HCT116 (cell line): Measurements from ENCODE around the gene TBC1D4. TPM values are rescaled to one million over a fixed set of nuclear protein-coding genes. Genes with fewer than 3 reads are reported as not detected.

ENCODE experiments used
- ATAC-seq: fragments of 200-7000 bp; cut with Tn5 transposase; 2 replicates; pipeline ENCODE4 v1.9.1; 2020; ENCODE audit warnings: mild to moderate bottlenecking, moderate library complexity
- BruUV-seq: library from RNA; stranded (reverse); fragments of 400-500 nt; replicated peaks from 2 replicates; lab custom pipeline; 2021; lab: Mats Ljungman, UMichigan
- CTCF ChIA-PET: fragments of 300-600 bp; sonication (Branson Sonifier 250); formaldehyde crosslinking; loops from one replicate; lab custom pipeline; 2021; ENCODE audit warnings: antibody characterized with exemption; lab: Charles Lee
- POLR2A ChIA-PET: fragments of 300-600, 350-600 bp; sonication (Branson Sonifier 250); formaldehyde crosslinking; loops from one replicate; lab custom pipeline; 2021; ENCODE audit warnings: antibody characterized with exemption; lab: Charles Lee
- RAD21 ChIA-PET, 2 experiments: fragments of 300-600 bp; sonication (Branson Sonifier 250); formaldehyde crosslinking; loops; one replicate each; lab custom pipeline; 2023; ENCODE audit warnings: low total read pairs in 2 of 2; ENCODE audit not compliant: uncharacterized antibody in 2 of 2, unreplicated experiment in 2 of 2, low non-redundant PET in 1 of 2; lab: Charles Lee
- DNase-seq: peaks from one replicate; pipeline ENCODE4 v3.0.0-alpha.2; 2010; ENCODE audit warnings: low read depth, low spot score
- H2AFZ ChIP-seq: fragments of 200-600 bp; shearing (Covaris generic), sonication (generic); 2 replicates; pipeline ENCODE4 v1.6.1; 2017; ENCODE audit warnings: low read depth, mixed run types, mixed read lengths, antibody characterized with exemption, low read length; ENCODE audit not compliant: poor library complexity, severe bottlenecking
- H3K27ac ChIP-seq: 2 replicates; pipeline ENCODE4 v1.5.1; 2012; ENCODE audit warnings: low read depth, low read length
- H3K27me3 ChIP-seq: fragments of 200-600 bp; sonication (generic); 2 replicates; pipeline ENCODE4 v1.6.1; 2016; ENCODE audit warnings: mixed run types, low read length, mixed read lengths; ENCODE audit not compliant: insufficient read depth
- H3K36me3 ChIP-seq, 2 experiments: fragments of 200-500 bp in 1 of 2; fragments of 200-600 bp in 1 of 2; sonication (Bioruptor generic) in 1 of 2; sonication (generic) in 1 of 2; 2 replicates each; pipeline versions ENCODE4 v1.5.1 to v1.6.1; 2014 to 2016; ENCODE audit warnings: low read length in 2 of 2, inconsistent platforms in 1 of 2, mixed read lengths in 1 of 2, mixed run types in 1 of 2; ENCODE audit not compliant: insufficient read depth in 2 of 2, control insufficient read depth in 1 of 2
- H3K4me1 ChIP-seq, 2 experiments: fragments of 200-600 bp in 1 of 2; sonication (generic) in 1 of 2; 2 replicates each; pipeline versions ENCODE4 v1.5.1 to v1.6.1; 2012 to 2017; ENCODE audit warnings: low read length in 2 of 2, inconsistent platforms in 1 of 2, mild to moderate bottlenecking in 1 of 2, mixed read lengths in 1 of 2, mixed run types in 1 of 2, moderate library complexity in 1 of 2; ENCODE audit not compliant: insufficient read depth in 2 of 2, control insufficient read depth in 1 of 2
- H3K4me2 ChIP-seq: fragments of 200-600 bp; sonication (generic); 2 replicates; pipeline ENCODE4 v1.6.1; 2017; ENCODE audit warnings: mixed run types, low read length, mixed read lengths
- H3K4me3 ChIP-seq, 2 experiments: fragments of 200-600 bp in 1 of 2; sonication (generic) in 1 of 2; replicated peaks in 1 of 2; 2 replicates each; pipeline ENCODE4 v1.5.1; 2011 to 2016; ENCODE audit warnings: low read length in 2 of 2, control low read depth in 1 of 2, low read depth in 1 of 2, mild to moderate bottlenecking in 1 of 2, mixed read lengths in 1 of 2, mixed run types in 1 of 2
- H3K79me2 ChIP-seq: fragments of 200-600 bp; sonication (generic); 2 replicates; pipeline ENCODE4 v1.6.1; 2017; ENCODE audit warnings: mild to moderate bottlenecking, mixed run types, low read length, moderate library complexity, mixed read lengths; ENCODE audit not compliant: insufficient read depth
- H3K9ac ChIP-seq: fragments of 200-600 bp; sonication (generic); 2 replicates; pipeline ENCODE4 v1.6.1; 2016; ENCODE audit warnings: low read length, mixed read lengths
- H3K9me2 ChIP-seq: fragments of 200-600 bp; sonication (generic), shearing (Covaris generic); 2 replicates; pipeline ENCODE4 v1.6.1; 2017; ENCODE audit warnings: mixed run types, mild to moderate bottlenecking, moderate library complexity; ENCODE audit not compliant: insufficient read depth
- H3K9me3 ChIP-seq, 2 experiments: fragments of 200-500 bp in 1 of 2; fragments of 200-600 bp in 1 of 2; sonication (Bioruptor generic) in 1 of 2; sonication (generic) in 1 of 2; 2 replicates each; pipeline ENCODE4 v1.6.1; 2014 to 2017; ENCODE audit warnings: low read length in 2 of 2, mixed read lengths in 2 of 2, inconsistent platforms in 1 of 2, low read depth in 1 of 2, mild to moderate bottlenecking in 1 of 2, mixed run types in 1 of 2, moderate library complexity in 1 of 2; ENCODE audit not compliant: control insufficient read depth in 1 of 2, insufficient read depth in 1 of 2
- H4K20me1 ChIP-seq: fragments of 200-600 bp; sonication (generic), shearing (Covaris generic); 2 replicates; pipeline ENCODE4 v1.6.1; 2017; ENCODE audit warnings: mixed run types, mild to moderate bottlenecking, moderate library complexity; ENCODE audit not compliant: insufficient read depth
- EZH2 ChIP-seq: fragments of 200-600 bp; sonication (generic); IDR thresholded peaks from 2 replicates; pipeline ENCODE4 v1.6.1; 2017; ENCODE audit warnings: antibody characterized with exemption, mixed run types
- FOSL1 ChIP-seq: IDR thresholded peaks from 2 replicates; pipeline ENCODE4 v1.6.1; 2012; ENCODE audit warnings: low read depth
- JUND ChIP-seq: IDR thresholded peaks from 2 replicates; pipeline ENCODE4 v1.6.1; 2012
- RAD21 ChIP-seq: IDR thresholded peaks from 2 replicates; pipeline ENCODE4 v1.6.1; 2012; ENCODE audit warnings: low read depth, mild to moderate bottlenecking
- ZBTB33 ChIP-seq: IDR thresholded peaks from 2 replicates; pipeline ENCODE4 v1.6.1; 2011; ENCODE audit warnings: mild to moderate bottlenecking, low read length, moderate library complexity; ENCODE audit not compliant: insufficient replicate concordance; ENCODE audit errors: extremely low read depth
- intact Hi-C: fragments of 100-400 bp; cut with micrococcal nuclease; formaldehyde crosslinking; loops from 2 replicates; pipeline ENCODE4 v1.10.0; 2022
- total RNA-seq: library from RNA; stranded (reverse); gene quantifications from one replicate; pipeline ENCODE4 v1.2.1, GENCODE V29; 2021; ENCODE audit not compliant: unreplicated experiment
- TF ChIP-seq, protein P1 (sequence below): IDR thresholded peaks from 2 replicates; pipeline ENCODE4 v1.6.1; 2012
- TF ChIP-seq, protein P2 (sequence below): IDR thresholded peaks from 2 replicates; pipeline ENCODE4 v1.6.1; 2012; ENCODE audit warnings: low read depth

Gene TBC1D4
- total RNA-seq, 1 experiment from 2014 or later: 24.6 TPM

GRCh38 chr13:75455962-75456361 lies 26.0 kb downstream of the TBC1D4 start:
- Histone ChIP-seq H3K4me2 (no peak overlapping the region), H3K4me3 (no peak overlapping the region), H4K20me1 (peaks cover 7% of the 10 kb centered on the region; the same call in 1 of the 2 replicates), H3K4me1 (peaks cover 7 to 11% of the 10 kb centered on the region in 2 experiments; a peak in 3 of 4 replicates), H3K36me3 (no peaks in the 10 kb centered on the region), H3K9me2 (no peaks in the 10 kb centered on the region), H3K27me3 (no peaks in the 10 kb centered on the region), H2AFZ (no peak overlapping the region), H3K9ac (no peak overlapping the region), H3K79me2 (peaks cover 38% of the 10 kb centered on the region), H3K27ac (no peak overlapping the region), H3K9me3 (no peaks in the 10 kb centered on the region)
- RAD21 ChIA-PET: no interaction called here
- POLR2A ChIA-PET: no interaction called here
- CTCF ChIA-PET: no interaction called here
- ATAC-seq: no peak
- TF ChIP-seq JUND: no peak
- TF ChIP-seq FOSL1: no peak
- TF ChIP-seq, protein P1, sequence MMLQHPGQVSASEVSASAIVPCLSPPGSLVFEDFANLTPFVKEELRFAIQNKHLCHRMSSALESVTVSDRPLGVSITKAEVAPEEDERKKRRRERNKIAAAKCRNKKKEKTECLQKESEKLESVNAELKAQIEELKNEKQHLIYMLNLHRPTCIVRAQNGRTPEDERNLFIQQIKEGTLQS: no peak
- TF ChIP-seq ZBTB33: no peak
- TF ChIP-seq RAD21: no peak
- no peak for TF ChIP-seq EZH2
- TF ChIP-seq, protein P2, sequence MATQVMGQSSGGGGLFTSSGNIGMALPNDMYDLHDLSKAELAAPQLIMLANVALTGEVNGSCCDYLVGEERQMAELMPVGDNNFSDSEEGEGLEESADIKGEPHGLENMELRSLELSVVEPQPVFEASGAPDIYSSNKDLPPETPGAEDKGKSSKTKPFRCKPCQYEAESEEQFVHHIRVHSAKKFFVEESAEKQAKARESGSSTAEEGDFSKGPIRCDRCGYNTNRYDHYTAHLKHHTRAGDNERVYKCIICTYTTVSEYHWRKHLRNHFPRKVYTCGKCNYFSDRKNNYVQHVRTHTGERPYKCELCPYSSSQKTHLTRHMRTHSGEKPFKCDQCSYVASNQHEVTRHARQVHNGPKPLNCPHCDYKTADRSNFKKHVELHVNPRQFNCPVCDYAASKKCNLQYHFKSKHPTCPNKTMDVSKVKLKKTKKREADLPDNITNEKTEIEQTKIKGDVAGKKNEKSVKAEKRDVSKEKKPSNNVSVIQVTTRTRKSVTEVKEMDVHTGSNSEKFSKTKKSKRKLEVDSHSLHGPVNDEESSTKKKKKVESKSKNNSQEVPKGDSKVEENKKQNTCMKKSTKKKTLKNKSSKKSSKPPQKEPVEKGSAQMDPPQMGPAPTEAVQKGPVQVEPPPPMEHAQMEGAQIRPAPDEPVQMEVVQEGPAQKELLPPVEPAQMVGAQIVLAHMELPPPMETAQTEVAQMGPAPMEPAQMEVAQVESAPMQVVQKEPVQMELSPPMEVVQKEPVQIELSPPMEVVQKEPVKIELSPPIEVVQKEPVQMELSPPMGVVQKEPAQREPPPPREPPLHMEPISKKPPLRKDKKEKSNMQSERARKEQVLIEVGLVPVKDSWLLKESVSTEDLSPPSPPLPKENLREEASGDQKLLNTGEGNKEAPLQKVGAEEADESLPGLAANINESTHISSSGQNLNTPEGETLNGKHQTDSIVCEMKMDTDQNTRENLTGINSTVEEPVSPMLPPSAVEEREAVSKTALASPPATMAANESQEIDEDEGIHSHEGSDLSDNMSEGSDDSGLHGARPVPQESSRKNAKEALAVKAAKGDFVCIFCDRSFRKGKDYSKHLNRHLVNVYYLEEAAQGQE: no peak
- no TSS peak for BruUV-seq
- intact Hi-C loops: no loop called here
- no peak for DNase-seq
